Right lobe of liver (tissue), 6 donors: ENCODE measurements around the gene FGD2. TPM values are rescaled to one million over a fixed set of nuclear protein-coding genes. Genes with fewer than 3 reads are reported as not detected.

Source experiments
- ATAC-seq, 4 donors: fragments of 200-7000 bp; cut with Tn5 transposase; one replicate each; pipeline ENCODE4 v1.9.1; 2020; ENCODE audit warnings: mild to moderate bottlenecking in 4 of 4, moderate library complexity in 4 of 4
- DNase-seq, 3 donors: peaks; one replicate each; pipeline ENCODE4 v3.0.0-alpha.2; 2020
- H3K27ac ChIP-seq, 3 donors: fragments of 200-600 bp; one replicate each; pipeline ENCODE4 v1.8.0; 2022
- H3K27me3 ChIP-seq, 2 donors: fragments of 200-600 bp; one replicate each; pipeline ENCODE4 v1.8.0; 2022
- H3K36me3 ChIP-seq, 4 donors: fragments of 200-600 bp; sonication (generic) in 1 of 4; one replicate each; pipeline versions ENCODE4 v1.5.1 to v1.8.0; 2017 to 2022; ENCODE audit warnings: control low read depth in 1 of 4
- H3K4me1 ChIP-seq, 4 donors: fragments of 200-600 bp; sonication (generic) in 1 of 4; one replicate each; pipeline versions ENCODE4 v1.5.1 to v1.8.0; 2017 to 2022; ENCODE audit warnings: control low read depth in 1 of 4
- H3K4me3 ChIP-seq, 3 donors: fragments of 200-600 bp; one replicate each; pipeline ENCODE4 v1.8.0; 2022
- H3K9me3 ChIP-seq, 4 donors: fragments of 200-600 bp; sonication (generic) in 1 of 4; one replicate each; pipeline versions ENCODE4 v1.5.1 to v1.8.0; 2017 to 2022; ENCODE audit warnings: control low read depth in 1 of 4
- POLR2A ChIP-seq: fragments of 450-650 bp; IDR thresholded peaks from one replicate; pipeline ENCODE4 v1.6.1; 2017; ENCODE audit warnings: antibody characterized with exemption, mild to moderate bottlenecking
- WGBS: methylation state at CpG from one replicate; pipeline ENCODE4 v1.1.6; 2018; ENCODE audit warnings: low coverage, low lambda C conversion rate; ENCODE audit not compliant: insufficient coverage; ENCODE audit errors: missing lambda C conversion rate; 5-methylcytosine and 5-hydroxymethylcytosine counted together
- intact Hi-C, 2 donors: fragments of 100-400 bp; cut with DNase I; formaldehyde crosslinking; loops; one replicate each; pipeline versions ENCODE4 v1.11.2 to v1.14.1; 2022
- total RNA-seq, 6 experiments: library from RNA; depleted of rRNA in 2 of 6; stranded (reverse); fragments of >200 nt in 2 of 6; fragmentation: NEBNext Ultra II Directional in 3 of 6; extraction: Animal tissue kit (Norgen Biotek cat#: 25700) in 3 of 6; gene quantifications; one replicate each; pipeline versions ENCODE4 v1.1.0 to v1.2.4, GENCODE V29; 2016 to 2023
- TF ChIP-seq, protein P1 (sequence below), 4 donors: fragments of 200-600 bp in 3 of 4; fragments of 450-650 bp in 1 of 4; IDR thresholded peaks; one replicate each; pipeline versions ENCODE4 v1.5.1 to v1.8.0; 2016 to 2022; ENCODE audit warnings: antibody characterized with exemption in 4 of 4, mild to moderate bottlenecking in 2 of 4
- donor health status: DM: no; HTN: yes; CAD: no.
- donor health status: DM: no; HTN: no; CAD: no.
- donor health status: DM: no; HTN: no; CAD: no.
- donor health status: DM: no; HTN: yes; CAD: no.
- donor health status: DM: no; HTN: yes; CAD: no.

The FGD2 gene
- total RNA-seq, 6 experiments from 2014 or later: 6.6 to 15.6 (median 9.6) TPM

DNA sequence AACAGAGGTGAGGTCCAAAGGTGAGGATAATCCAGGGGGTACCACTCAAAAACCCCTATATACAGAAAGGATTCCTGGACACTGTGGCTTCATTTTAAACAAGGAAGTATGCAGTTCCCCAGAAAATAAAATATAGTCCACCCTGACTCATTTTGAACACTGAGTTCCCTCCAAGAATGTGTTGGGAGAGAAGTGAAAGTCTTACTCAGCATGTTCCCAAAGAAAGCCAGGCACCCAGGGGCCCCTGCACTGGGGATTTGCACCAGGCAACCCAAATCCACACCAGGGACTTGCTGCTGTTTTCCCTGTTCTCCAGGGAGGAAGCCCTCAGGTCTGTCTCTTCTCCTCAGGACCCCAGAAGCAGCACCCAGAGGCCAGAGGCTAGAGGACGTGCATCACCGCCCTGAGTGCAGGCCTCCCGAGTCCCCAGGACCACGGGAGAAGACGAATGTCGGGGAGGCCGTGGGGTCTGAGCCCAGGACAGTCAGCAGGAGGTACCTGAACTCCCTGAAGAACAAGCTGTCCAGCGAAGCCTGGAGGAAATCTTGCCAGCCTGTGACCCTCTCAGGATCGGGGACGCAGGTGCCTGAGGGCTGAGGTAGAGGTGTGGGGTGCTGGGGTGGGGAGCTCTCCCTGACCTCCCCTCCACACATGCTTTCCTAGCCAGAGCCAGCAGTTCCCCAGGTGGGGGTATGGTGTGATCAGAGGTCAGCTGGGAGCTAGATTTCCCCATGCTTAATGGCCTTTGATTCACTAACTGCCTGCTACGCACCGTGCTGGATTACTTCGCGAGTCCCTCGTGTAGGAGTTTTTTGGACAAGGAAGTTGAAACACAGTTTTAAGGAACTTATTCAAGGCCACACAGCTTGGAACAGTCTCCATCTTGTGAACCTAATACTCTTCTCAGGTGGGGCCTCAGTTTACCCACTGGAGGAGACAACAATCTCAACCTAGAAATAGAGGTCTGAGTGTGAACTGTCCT, 3.3 kb downstream of the FGD2 start:
- TF ChIP-seq, protein P1, sequence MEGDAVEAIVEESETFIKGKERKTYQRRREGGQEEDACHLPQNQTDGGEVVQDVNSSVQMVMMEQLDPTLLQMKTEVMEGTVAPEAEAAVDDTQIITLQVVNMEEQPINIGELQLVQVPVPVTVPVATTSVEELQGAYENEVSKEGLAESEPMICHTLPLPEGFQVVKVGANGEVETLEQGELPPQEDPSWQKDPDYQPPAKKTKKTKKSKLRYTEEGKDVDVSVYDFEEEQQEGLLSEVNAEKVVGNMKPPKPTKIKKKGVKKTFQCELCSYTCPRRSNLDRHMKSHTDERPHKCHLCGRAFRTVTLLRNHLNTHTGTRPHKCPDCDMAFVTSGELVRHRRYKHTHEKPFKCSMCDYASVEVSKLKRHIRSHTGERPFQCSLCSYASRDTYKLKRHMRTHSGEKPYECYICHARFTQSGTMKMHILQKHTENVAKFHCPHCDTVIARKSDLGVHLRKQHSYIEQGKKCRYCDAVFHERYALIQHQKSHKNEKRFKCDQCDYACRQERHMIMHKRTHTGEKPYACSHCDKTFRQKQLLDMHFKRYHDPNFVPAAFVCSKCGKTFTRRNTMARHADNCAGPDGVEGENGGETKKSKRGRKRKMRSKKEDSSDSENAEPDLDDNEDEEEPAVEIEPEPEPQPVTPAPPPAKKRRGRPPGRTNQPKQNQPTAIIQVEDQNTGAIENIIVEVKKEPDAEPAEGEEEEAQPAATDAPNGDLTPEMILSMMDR (IDR thresholded peaks at IDR 0.05): no peak
- no peak for TF ChIP-seq POLR2A
- H3K36me3 ChIP-seq: no peaks in the 10 kb centered on the region
- no peaks in the 10 kb centered on the region for H3K27me3 ChIP-seq
- ATAC-seq: peak; percentile 9 to 49 (median 16)
- no peaks in the 10 kb centered on the region for H3K9me3 ChIP-seq
- no peak overlapping the region for H3K4me3 ChIP-seq
- H3K4me1 ChIP-seq: no peaks in the 10 kb centered on the region
- intact Hi-C loops: no loop called here
- no peak for DNase-seq
- no peak overlapping the region for H3K27ac ChIP-seq
- WGBS: no CpG with 5 or more reads among the region's 15 CpGs

DNA sequence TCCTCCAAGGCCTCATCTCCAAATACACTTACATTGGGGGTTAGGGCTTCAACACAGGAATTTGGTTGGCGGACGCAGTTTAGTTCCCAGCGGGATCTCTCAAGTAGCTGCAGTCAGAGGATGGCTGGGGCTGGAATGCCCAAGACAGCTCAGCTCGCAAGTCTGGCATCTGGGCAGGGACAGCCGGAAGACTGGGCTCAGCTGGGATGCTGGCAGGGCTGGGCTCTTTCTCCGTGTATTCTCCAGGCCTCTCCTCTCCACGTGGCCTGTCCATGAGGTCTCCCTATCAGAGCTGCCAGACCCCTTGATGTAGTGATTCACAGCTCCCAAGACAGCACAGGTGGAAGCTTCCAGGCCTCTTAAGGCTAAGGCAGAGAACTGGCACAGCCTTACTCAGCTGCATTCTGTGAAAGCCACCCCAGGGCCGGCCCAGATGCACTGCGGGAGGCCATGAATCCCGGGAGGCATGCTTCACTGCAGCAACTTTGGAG, 5.0 kb downstream of the FGD2 start:
- Histone ChIP-seq H3K36me3 (no peaks in the 10 kb centered on the region), H3K4me1 (no peaks in the 10 kb centered on the region), H3K27ac (no peak overlapping the region), H3K9me3 (no peaks in the 10 kb centered on the region), H3K4me3 (no peak overlapping the region), H3K27me3 (no peaks in the 10 kb centered on the region)
- no CpG with 5 or more reads among the region's 10 CpGs for WGBS
- ATAC-seq: no peak
- DNase-seq: no peak
- intact Hi-C loops: loop anchor here (10.0 kb wide), 1 partner anchor 246 kb away; no protein-coding TSS in a partner anchor
- TF ChIP-seq, protein P1 (IDR thresholded peaks at IDR 0.05): no peak
- no peak for TF ChIP-seq POLR2A

DNA sequence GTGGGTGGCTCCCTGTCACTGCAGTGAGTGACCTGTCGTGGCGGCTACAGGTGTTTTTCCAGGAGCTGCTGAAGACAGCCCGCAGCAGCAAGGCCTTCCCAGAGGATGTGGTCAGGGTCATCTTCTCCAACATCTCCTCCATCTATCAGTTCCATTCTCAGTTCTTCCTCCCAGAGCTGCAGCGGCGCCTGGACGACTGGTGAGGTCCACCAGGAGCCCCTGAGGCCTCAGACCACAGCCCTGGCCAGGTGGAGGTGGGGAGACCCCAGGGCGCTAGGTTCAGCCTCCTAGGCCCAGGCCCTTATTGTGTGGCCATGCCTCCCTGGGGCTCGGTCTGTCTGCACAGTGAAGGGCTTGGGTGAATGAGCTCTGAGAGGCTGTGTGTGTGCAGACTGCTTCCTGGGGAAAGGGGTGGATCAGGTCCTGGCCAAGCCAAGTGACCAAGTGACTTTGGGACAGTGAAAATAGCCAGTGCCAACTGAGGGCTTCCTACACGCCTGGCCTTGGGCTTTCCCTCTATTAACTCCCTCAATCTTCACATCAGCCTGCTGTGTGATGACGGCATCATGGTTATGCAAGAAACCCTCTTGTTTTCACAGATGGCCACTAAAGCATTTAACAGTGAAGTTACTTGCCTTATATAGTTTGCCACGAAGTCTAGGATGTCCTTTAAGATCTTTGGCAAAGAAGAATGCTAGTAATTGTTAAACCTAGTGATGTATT, 6.4 kb downstream of the FGD2 start:
- H3K4me3 ChIP-seq: no peak overlapping the region
- H3K27me3 ChIP-seq: no peaks in the 10 kb centered on the region
- no peaks in the 10 kb centered on the region for H3K36me3 ChIP-seq
- no peaks in the 10 kb centered on the region for H3K9me3 ChIP-seq
- ATAC-seq (no peak), DNase-seq (no peak)
- TF ChIP-seq POLR2A: no peak
- TF ChIP-seq, protein P1 (IDR thresholded peaks at IDR 0.05): no peak
- H3K4me1 ChIP-seq: no peaks in the 10 kb centered on the region
- WGBS: 65% methylated on average over 5 of the region's 11 CpGs
- no peak overlapping the region for H3K27ac ChIP-seq
- intact Hi-C loops: loop anchor here (10.0 kb wide), 1 partner anchor 247 kb away; no protein-coding TSS in a partner anchor

DNA sequence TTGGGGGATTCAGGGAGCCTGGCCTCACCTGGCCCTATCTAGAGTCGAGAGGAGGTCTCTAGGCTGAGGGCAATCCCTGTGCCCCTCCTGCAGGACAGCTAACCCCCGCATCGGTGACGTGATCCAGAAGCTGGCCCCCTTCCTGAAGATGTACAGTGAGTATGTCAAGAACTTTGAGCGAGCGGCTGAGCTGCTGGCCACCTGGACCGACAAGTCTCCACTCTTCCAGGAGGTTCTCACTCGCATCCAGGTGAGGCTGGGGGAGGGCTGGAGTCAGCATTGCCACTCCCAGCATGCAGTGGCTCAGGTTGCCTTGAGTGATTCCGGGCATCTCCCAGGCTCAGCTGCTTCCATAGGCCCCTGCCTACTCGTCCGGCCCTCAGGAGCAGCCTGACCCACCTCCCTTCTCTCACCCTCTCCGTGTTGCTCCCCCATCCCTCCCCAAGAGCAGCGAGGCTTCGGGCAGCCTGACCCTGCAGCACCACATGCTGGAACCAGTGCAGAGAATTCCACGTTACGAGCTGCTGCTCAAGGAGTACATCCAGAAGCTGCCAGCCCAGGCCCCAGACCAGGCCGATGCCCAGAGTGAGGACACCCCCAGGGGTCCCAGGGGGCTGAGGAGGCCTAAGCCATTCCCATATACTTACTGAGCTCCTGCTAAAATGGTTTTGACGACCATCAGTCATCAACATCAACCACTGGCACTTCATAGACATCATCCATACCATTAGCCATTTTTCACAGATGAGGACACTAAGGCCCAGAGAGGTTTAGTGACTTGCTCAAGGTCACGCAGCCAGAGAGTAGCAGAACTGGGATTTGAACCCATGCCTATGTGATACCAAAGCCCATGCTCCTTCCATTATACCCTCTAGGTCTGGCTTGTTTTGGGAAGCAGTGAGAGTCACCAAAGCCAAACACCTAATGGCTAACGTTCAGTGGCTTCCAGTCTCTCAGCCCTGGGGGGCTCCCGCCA, 8.3 kb downstream of the FGD2 start:
- WGBS: 72% methylated on average over 4 of the region's 21 CpGs
- intact Hi-C loops: loop anchor here (10.0 kb wide), 1 partner anchor 249 kb away; no protein-coding TSS in a partner anchor
- TF ChIP-seq, protein P1 (IDR thresholded peaks at IDR 0.05): no peak
- no peak for TF ChIP-seq POLR2A
- DNase-seq: no peak
- ATAC-seq: no peak
- Histone ChIP-seq H3K36me3 (no peaks in the 10 kb centered on the region), H3K4me1 (peaks cover 0 to 11% (median 3%) of the 10 kb centered on the region in 4 donors), H3K9me3 (no peaks in the 10 kb centered on the region), H3K4me3 (no peak overlapping the region), H3K27me3 (no peaks in the 10 kb centered on the region), H3K27ac (no peak overlapping the region)
